OCI-LY1 (cell line): ENCODE results near the gene ABLIM1.

Experiments used
- CTCF ChIP-seq: fragments of 200-600 bp; sonication (generic), shearing (Covaris generic); IDR thresholded peaks from 2 replicates; pipeline ENCODE4 v1.5.1; 2017; ENCODE audit warnings: mild to moderate bottlenecking, antibody characterized with exemption, low read length, moderate library complexity, mixed read lengths
- EZH2 ChIP-seq: fragments of 200-600 bp; sonication (generic), shearing (Covaris generic); IDR thresholded peaks from 2 replicates; pipeline ENCODE4 v1.8.0; 2017; ENCODE audit warnings: borderline replicate concordance, mixed run types, mild to moderate bottlenecking, antibody characterized with exemption, low read length, moderate library complexity, mixed read lengths

- TF ChIP-seq CTCF: peak; percentile 78
- TF ChIP-seq EZH2: no peak
These were observed 109.4 kb downstream of the ABLIM1 start for GRCh38 chr10:114548662-114549061.
